ENCODE measurements around the gene C21orf58.
A peak's percentile ranks its signal among the peaks of the same experiment; 100 is the strongest.

Gene C21orf58

DNA sequence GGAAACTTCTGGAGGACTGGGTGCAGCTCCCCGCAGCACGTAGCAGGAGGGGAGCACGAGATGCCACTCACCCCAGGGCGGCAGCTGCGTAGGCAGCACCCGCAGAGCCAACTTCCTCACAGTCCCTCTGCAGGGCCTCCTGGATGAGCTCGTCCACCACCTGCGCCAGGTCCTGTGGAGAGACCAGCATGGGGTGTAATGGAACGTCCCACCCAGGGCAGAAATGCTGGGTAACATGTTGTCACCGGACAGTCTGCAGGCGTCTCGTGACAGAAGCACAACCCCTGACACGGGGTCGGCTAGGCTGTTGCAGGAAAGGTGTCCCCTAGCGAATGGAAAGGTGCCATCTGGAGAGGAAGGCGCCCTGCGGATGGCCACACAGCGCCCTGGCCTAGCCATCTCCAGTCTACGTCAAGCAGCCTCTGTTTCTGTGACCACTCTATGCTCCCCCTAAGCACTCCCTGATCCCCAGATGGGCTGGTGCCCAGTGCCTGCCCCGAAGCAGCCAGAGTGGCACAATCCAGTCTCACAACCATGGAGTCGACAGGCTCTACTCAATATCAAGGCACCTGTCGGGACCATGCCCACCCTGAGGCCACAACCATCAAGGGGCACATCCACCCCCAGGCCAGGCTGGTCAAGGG, 59.5 kb downstream of the C21orf58 start:
- DNase-seq (ENCODE audit: low read depth, low spot score), result no peak

DNA sequence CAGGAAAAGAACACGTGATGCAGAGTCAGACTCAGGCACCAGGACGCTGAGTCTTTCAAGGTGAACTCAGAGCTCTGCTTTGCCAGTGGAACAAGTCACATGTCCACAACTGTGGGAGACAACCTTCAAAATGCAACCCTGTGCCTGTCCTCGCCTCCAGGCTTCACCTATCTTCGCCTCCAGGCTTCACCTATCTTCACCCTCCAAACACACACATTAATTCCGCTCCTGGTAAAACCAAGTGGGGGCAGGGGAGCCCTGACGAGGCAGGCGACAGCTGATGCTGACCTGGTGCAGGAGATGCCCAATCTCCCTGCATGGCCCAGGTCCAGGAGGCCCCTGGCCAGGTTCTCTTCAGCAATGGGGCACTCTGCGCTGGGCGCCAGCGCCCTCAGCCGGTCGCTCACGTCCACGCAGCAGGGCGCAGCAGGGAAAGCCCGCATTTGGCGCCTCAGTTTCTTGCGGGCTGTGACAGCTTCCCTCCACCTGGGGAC, 67.1 kb downstream of the C21orf58 start:
- DNase-seq (ENCODE audit: low read depth, low spot score), result no peak

DNA sequence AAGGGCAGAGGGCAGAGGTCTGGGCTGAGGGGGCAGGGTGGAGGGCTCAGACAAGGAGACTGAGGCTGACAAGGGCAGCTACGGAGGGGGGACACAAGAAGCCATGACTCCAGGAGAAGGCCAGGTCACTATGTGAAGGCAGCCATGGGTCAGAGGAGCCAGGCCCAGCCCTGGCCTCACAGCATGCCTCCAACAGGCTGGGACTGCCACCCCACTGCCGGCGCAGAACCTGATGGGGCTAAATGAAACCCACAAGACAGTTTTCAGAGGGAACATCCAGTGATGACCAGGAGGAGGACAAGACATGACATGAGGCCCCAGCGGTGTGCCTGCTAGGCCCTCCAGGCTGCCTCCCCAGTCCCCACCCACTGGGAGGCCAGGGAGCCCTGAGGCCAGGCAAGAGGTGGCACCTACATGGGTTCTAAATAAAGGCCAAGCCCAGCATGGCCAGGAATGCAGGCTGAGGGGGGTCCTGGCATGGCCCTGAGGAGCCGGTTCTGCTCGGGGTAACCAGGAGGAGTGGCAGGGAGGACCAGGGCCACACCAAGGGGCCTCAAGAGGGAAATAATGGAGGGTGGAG, 67.8 kb downstream of the C21orf58 start:
- DNase-seq (ENCODE audit: low read depth, low spot score), result no peak

DNA sequence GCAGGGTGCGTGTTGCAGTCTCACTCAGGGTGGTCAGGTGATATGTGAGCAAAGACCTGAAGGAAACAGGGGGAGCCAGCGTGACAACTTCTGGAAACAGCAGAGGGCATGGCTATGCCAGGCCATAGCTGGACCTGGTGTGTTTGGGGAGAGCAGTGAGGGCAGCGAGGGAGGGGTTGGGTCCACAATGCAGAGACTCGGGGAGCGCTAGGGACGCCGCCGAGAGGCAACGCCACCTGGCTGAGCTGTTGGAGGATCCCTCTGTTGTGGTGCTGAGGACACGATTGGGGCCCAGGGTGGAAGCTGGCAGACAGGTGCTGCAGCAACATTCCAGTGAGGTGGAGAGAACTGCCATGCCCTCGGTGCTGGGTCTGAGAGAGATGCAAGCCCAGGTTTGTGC, 68.5 kb downstream of the C21orf58 start:
- no peak for DNase-seq (ENCODE audit: low read depth, low spot score)

DNA sequence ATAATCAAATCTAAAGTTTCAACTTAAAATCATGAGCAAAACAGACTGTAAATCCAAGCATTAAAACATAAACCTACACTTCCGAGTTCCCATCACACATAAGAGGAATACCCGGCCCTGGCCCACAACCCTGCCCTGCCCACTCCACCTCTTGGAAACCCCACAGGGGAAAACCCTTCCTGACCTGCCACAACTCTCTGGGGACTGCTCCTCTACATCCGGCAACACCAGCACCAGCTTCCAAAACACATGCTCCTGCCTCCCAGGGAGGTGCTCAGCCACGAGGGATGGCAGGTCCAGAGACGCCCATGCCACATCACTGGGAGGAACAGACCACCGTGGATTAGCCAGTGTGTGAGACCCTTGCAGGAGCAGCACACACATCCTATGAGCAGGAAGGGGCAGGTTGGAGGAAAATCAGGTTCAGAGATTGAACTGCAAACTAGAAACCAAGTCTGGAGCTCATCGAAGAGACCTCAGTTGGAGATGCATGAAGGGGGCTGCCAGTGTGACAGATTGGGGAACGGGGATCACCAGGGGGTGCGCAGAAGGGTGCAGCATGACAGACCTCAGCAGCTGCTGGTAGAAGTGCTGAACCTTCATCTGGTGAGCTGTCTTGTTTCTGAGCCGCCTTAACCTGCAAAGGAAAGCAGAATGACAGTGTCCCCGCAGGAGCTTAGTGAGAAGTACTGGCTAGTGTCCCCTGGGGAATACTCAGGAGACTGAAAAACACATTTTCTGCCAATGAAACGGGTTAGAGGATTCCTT, 69.3 kb downstream of the C21orf58 start:
- DNase-seq (ENCODE audit: low read depth, low spot score), result no peak

DNA sequence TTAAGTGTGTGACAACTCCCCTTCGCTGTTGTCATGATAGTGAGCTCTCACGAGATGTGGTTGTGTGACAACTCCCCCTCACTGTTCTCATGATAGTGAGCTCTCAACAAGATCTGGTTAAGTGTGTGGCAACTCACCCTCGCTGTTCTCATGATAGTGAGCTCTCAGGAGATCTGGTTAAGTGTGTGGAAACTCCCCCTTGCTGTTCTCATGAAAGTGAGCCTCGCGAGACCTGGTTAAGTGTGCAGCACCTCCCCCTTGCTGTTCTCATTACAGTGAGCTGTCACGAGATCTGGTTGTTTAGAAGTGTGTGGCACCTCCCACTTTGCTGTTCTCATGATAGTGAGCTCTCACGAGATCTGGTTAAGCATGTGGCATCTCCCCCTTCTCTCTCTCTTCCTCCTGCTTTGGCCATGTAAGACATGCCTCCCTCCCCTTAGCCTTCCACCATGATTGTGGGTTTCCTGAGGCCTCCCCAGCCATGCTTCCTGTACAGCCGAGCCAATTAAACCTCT, 70.0 kb downstream of the C21orf58 start:
- peak; percentile 28 for DNase-seq (ENCODE audit: low read depth, low spot score)

DNA sequence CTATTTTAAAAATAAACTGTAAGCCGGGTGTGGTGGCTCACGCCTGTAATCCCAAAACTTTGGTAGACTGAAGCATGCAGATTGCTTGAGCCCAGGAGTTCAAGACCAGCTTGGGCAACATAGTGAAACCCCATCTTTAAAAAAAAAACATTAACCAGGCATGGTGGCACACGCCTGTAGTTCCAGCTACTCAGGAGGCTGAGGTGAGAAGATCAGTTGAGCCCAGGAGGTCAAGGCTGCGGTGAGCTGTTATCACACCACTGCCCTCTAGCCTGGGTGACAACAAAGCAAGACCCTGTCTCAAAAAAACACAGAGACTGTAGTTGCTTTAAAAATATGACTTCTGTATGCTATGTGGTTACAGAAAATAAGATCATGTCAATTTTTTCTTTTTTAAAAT, 70.8 kb downstream of the C21orf58 start:
- DNase-seq (ENCODE audit: low read depth, low spot score), result no peak

All from activated naive CD8-positive, alpha-beta T cell treated with anti-CD3 and anti-CD28 coated beads, Interleukin-2, amount 50 U/mL, for 16 hours (primary cell).